Effector memory CD4-positive, alpha-beta T cell (primary cell): ENCODE results near the gene CBLN3.

Source experiments
- DNase-seq, 3 donors: peaks; one replicate each; pipeline ENCODE4 v3.0.0-alpha.2; 2020
- H3K27ac ChIP-seq: 2 replicates; pipeline ENCODE4 v1.7.0; 2013; ENCODE audit warnings: mild to moderate bottlenecking, low read length, moderate library complexity; ENCODE audit not compliant: insufficient read depth, poor library complexity, severe bottlenecking
- H3K27me3 ChIP-seq: replicated peaks from 2 replicates; pipeline ENCODE4 v1.7.0; 2013; ENCODE audit warnings: mild to moderate bottlenecking, low read length; ENCODE audit not compliant: insufficient read depth, control insufficient read depth, poor library complexity, severe bottlenecking
- H3K36me3 ChIP-seq: 2 replicates; pipeline ENCODE4 v1.7.0; 2013; ENCODE audit warnings: mild to moderate bottlenecking, low read length, moderate library complexity; ENCODE audit not compliant: control insufficient read depth, insufficient read depth
- H3K4me1 ChIP-seq: 2 replicates; pipeline ENCODE4 v1.7.0; 2013; ENCODE audit warnings: low read length, mild to moderate bottlenecking; ENCODE audit not compliant: control insufficient read depth, insufficient read depth, poor library complexity, severe bottlenecking
- H3K4me3 ChIP-seq: 2 replicates; pipeline ENCODE4 v1.7.0; 2013; ENCODE audit warnings: low read length, low read depth, mild to moderate bottlenecking; ENCODE audit not compliant: insufficient read depth, poor library complexity, severe bottlenecking
- H3K9me3 ChIP-seq: 2 replicates; pipeline ENCODE4 v1.7.0; 2013; ENCODE audit warnings: mild to moderate bottlenecking, low read length, moderate library complexity; ENCODE audit not compliant: control insufficient read depth

CBLN3 gene

DNA sequence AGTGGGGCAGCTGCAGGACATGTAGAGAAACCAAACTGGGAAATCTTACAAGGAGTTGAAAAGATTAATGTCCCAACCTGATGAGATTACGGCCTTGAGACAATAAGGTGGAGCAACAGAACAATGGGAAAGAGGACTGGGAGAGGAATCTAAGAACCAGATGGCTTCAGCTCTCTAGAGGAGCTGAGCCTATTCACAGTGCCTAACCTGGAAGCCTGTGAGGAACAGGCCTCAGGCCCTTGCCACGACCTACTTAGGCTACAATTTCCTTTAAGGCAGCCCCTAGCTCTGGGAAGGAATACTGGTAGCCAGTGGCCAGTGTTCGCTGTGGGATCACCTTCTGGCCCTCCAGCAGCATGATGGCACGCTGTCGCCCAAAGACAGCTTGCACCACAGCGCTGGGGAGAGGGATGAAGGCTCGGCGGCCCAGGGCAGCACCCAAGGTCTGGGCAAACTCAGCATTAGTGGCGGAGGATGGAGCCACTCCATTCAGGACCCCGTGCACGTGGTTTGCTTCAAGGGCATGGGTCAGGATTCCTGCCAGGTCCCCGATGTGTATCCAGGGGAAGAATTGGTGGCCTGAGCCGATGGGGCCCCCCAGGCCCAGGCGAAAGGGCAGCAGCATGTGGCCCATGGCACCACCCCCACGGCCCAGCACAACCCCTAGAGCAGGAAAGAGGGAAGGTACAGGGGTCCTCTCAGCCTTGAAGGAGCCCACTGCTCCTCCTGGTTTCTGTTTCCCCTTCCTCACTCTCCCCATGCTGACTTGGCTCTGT lies 10.6 kb upstream of the CBLN3 start:
- Histone ChIP-seq H3K27me3 (no peaks in the 10 kb centered on the region), H3K36me3 (peaks cover 35% of the 10 kb centered on the region), H3K4me3 (no peak overlapping the region), H3K27ac (no peak overlapping the region), H3K9me3 (no peaks in the 10 kb centered on the region), H3K4me1 (peaks cover 16% of the 10 kb centered on the region)
- DNase-seq = no peak

DNA sequence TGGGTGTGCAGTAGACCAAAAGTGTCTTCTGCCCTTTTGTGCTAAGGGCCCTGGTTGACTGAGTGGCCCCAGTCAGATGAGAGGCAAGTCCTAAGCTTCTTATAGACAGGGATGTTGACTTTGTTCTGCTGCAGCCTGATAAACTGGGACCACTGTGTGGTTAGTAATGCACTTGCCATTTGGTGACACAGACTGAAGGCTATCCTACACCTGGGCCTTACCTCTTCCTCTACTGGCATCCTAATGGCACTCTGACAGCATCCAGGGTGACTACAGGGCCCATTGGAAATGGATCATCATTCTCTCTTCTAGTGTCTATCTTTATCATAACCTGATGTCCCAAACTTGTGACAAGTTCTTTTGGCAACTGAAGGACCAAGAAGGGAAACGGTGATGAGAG lies 9.8 kb upstream of the CBLN3 start:
- H3K27me3 ChIP-seq = no peaks in the 10 kb centered on the region
- DNase-seq = no peak
- no peak overlapping the region for H3K27ac ChIP-seq
- peaks cover 35% of the 10 kb centered on the region for H3K36me3 ChIP-seq
- peaks cover 16% of the 10 kb centered on the region for H3K4me1 ChIP-seq
- H3K9me3 ChIP-seq = no peaks in the 10 kb centered on the region
- H3K4me3 ChIP-seq = no peak overlapping the region

DNA sequence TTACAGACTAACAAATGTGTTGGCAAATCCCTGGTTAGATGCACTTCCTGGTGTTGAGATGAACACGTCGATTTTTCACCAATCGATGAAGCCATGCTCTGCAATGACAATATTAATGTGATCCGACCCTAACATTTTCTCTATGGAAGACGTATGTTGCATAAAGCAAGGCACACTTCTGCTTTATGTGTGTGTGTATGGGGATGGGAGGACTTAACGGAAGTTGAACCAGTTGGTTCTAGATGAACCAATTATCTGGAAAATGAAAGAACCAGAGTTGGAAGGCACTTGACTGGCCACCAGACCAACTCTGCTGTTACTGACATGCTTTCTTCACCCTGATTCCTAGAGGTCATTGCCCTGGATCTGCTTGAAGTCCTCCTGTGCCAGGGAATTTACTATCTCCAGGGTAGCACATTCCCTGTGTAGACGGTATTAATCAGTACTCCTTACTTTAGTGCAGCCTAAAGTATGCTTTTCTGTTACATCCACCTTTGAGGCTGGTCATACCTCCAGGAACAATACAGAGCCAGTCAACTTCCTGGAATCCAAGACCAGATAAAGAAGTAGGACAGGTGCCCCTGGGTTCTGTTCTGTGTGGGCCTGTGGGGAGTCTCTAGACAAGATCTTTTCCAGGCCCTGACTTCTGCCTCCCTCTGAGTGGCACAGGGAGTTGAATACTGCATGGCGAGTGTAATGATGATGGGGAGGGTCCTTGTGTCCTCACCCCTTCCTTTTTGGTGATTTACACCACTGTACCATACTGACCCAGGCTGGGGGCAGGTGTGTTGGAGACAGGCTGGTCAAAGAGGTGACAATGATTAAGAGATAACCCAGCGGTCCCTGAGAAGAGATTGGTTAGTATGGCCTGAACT lies 9.0 kb upstream of the CBLN3 start:
- Histone ChIP-seq H3K27ac (no peak overlapping the region), H3K4me3 (no peak overlapping the region)

DNA sequence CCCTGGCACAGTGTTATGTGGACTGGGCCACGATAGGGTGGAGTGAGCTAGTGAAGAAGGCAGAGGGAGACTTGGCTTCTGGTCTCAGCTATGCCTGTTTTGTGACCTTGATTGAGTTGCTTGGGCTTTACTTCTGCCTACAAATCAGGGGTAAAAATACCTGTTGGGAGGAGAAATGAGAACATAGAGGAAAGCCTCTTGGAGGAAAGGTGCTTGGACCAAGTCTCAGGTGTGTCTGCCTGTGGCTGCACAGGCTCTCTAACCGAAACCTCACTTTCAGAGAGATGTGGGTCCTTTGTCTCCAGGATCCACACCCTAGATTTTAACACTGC lies 8.2 kb upstream of the CBLN3 start:
- H3K27me3 ChIP-seq = no peaks in the 10 kb centered on the region
- no peak for DNase-seq
- H3K4me1 ChIP-seq = peaks cover 16% of the 10 kb centered on the region
- H3K27ac ChIP-seq = peak overlapping the region; percentile 6
- H3K36me3 ChIP-seq = peaks cover 50% of the 10 kb centered on the region
- no peaks in the 10 kb centered on the region for H3K9me3 ChIP-seq
- no peak overlapping the region for H3K4me3 ChIP-seq

More for the DNA sequence above, 9.0 kb upstream of the CBLN3 start:
- peaks cover 16% of the 10 kb centered on the region for H3K4me1 ChIP-seq
- H3K36me3 ChIP-seq = peaks cover 42% of the 10 kb centered on the region
- no peaks in the 10 kb centered on the region for H3K9me3 ChIP-seq
- no peaks in the 10 kb centered on the region for H3K27me3 ChIP-seq
- no peak for DNase-seq

DNA sequence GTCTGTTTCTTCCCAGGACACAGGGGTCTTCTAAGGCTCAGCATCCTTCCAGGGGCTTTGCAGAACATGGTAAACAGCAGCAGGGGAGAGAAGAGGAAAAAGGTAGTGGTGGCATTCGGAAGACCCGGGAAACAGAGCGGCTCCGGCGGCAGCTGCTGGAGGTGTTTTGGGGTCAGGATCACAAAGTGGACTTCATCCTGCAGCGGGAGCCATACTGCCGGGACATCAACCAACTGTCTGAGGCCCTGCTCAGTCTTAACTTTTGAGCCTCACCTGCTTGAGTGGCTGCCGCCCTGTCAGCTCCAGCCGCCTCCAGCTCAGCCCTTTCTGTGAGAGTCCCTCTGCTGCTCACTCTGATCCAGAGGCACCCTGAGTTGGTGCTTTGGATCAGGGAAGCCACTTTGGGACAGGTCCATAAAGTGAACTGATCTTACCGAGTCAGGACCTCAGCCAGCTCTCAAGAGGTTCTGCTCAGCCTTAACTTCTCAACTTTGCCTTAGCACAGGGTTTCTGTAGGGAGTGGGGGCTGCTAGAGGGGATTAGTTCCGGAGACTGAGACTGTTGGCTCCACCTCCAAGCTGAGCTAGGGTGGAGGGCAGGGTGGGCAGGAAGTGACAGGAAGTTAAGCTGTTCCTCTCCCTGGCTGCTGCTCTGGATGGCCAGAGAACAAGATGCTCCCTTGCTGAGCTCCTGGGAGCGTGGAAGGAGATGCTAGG lies 7.7 kb upstream of the CBLN3 start:
- H3K27ac ChIP-seq = peak overlapping the region; percentile 6

DNA sequence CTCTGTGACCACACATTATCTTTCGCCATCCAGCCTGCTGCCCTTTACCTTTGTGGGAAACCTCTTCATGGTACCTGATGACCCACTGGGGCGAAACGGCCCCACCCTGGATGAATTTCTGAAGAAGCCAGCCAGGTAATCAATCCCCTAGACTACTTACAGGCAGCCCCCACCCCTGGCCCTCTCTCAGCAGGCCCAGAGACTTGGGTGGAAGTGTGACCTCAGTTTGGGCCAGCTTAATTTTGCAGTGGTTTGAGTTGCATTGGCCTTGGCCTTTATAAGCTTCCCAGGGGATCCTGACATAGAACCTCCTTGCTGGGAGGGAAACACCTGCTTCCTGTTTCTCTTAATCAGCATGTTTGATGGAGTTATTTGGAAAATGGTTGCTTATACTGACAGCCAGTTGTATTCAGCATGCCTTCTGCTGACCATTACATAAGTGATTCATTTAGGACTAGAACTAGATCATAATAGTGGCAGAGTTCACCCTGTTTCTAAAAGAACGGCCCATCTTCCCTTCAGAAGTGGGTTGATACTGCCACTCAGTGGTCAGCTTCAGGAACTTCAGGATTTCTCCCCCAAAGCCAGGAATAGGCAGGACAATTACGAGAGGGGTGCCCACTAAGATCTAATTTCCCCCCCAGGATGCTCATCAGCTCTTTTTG lies 7.0 kb upstream of the CBLN3 start:
- peaks cover 57% of the 10 kb centered on the region for H3K36me3 ChIP-seq
- H3K4me1 ChIP-seq = peaks cover 19% of the 10 kb centered on the region
- H3K27ac ChIP-seq = peak overlapping the region; percentile 6
- peak in 2 of 3 donors; percentile 18 to 39 for DNase-seq
- no peaks in the 10 kb centered on the region for H3K27me3 ChIP-seq
- no peak overlapping the region for H3K4me3 ChIP-seq
- H3K9me3 ChIP-seq = no peaks in the 10 kb centered on the region

More for the DNA sequence above, 7.7 kb upstream of the CBLN3 start:
- peaks cover 16% of the 10 kb centered on the region for H3K4me1 ChIP-seq
- no peak for DNase-seq
- H3K4me3 ChIP-seq = no peak overlapping the region
- H3K36me3 ChIP-seq = peaks cover 54% of the 10 kb centered on the region
- H3K9me3 ChIP-seq = no peaks in the 10 kb centered on the region
- no peaks in the 10 kb centered on the region for H3K27me3 ChIP-seq

DNA sequence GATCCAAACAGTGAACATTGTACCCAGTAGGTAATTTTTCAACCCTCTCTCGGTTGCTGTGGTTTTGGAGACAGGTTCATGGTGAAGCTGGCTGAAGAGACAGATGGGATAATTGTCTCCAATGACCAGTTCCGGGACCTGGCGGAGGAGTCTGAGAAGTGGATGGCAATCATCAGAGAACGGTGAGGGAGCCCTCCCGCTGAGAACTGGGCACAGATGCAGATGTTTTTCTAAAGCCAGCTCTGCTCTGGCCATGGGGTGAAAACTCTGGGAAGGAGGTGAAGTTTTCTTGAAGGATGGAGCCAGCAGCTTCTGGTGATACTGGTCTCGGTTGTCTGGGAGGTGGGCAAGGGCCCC lies 6.5 kb upstream of the CBLN3 start:
- Histone ChIP-seq H3K27ac (no peak overlapping the region), H3K27me3 (no peaks in the 10 kb centered on the region), H3K4me3 (no peak overlapping the region), H3K36me3 (peaks cover 56% of the 10 kb centered on the region), H3K9me3 (no peaks in the 10 kb centered on the region), H3K4me1 (peaks cover 22% of the 10 kb centered on the region)
- no peak for DNase-seq

DNA sequence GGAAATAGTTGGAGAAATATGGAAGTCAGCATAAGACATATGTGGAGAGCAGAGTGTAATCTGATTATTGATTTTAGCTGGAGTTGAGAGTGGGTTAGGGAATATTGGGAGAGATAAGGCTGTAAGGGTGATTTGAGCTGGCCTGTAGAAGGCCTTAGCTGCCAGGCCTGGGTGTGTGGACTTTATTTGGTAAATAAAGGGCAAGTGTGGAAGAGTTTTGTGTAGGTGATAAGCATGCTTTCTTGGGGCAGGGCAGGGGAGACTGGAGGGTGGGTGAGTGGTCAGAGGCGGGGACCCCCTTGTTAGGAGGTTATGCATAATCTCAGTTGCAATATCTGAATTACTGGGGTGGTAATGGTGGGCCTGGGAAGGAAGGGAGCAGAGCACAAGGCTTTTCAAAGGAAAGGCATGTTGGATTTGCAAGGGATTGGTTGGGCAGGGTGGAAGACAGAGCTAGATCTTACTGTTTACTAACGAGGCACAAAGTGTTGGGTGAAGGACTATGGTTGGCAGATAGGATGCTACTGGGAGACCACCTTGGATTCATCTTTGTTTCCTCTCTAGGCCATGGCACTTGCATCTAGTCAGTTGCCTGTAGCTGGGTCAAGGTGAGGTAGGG lies 5.8 kb upstream of the CBLN3 start:
- Histone ChIP-seq H3K4me3 (no peak overlapping the region), H3K27ac (no peak overlapping the region), H3K4me1 (peaks cover 29% of the 10 kb centered on the region), H3K36me3 (peaks cover 53% of the 10 kb centered on the region), H3K27me3 (no peaks in the 10 kb centered on the region), H3K9me3 (no peaks in the 10 kb centered on the region)
- no peak for DNase-seq

DNA sequence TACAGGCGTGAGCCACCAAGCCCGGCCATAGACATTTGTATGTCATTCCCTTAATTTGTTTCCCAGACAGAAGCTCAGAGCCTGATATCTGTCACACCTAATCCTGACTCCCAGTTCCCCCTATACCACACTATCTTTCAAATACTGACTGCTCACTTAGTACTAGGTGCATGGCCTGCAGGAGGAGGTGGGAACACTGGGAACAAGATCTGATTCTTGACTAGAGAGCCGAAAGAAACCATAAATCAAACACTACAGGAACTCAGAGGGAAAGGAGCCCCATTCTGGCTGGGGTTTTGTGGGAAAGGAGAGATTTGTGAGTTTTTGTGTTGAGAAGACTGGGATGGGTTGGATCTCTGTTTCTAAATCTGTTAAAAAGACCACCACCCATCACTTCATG lies 5.2 kb upstream of the CBLN3 start:
- Histone ChIP-seq H3K4me3 (no peak overlapping the region), H3K4me1 (peaks cover 30% of the 10 kb centered on the region), H3K9me3 (no peaks in the 10 kb centered on the region), H3K27ac (no peak overlapping the region), H3K36me3 (peaks cover 52% of the 10 kb centered on the region), H3K27me3 (no peaks in the 10 kb centered on the region)
- no peak for DNase-seq
